AG10803 (cell line): ENCODE results near the gene NEDD4L.

ENCODE experiments used
- DNase-seq: peaks from one replicate; pipeline ENCODE4 v3.0.0; 2010; ENCODE audit warnings: low read depth
- H3K4me3 ChIP-seq: 2 replicates; pipeline ENCODE4 v1.5.1; 2011; ENCODE audit warnings: mild to moderate bottlenecking, low read length, control low read depth
- CTCF ChIP-seq: conservative IDR thresholded peaks from 2 replicates; pipeline ENCODE4 v1.5.1; 2011; ENCODE audit warnings: mild to moderate bottlenecking, low read length, control low read depth, inconsistent platforms

Gene NEDD4L

DNA sequence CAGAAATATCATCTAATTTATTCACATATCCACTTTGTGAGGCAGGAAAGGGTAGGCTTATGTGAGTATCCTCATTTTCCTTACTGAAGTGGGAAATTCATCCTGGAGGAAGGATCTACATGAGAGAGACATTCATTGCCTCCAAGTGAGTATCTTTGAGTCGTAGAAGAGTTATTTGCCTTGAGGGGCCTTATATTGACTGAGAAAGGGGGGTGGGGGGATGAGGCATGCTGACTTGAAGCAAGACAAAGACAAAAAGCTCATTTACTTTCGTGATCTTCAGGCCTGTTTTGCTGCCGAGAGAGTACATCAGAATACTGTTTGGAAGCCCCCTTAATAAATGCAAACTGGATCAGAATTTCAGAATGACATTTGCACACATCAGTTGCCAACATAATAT is 17.6 kb upstream of the NEDD4L start:
- DNase-seq = no peak
- no peak overlapping the region for H3K4me3 ChIP-seq
- TF ChIP-seq CTCF = no peak

DNA sequence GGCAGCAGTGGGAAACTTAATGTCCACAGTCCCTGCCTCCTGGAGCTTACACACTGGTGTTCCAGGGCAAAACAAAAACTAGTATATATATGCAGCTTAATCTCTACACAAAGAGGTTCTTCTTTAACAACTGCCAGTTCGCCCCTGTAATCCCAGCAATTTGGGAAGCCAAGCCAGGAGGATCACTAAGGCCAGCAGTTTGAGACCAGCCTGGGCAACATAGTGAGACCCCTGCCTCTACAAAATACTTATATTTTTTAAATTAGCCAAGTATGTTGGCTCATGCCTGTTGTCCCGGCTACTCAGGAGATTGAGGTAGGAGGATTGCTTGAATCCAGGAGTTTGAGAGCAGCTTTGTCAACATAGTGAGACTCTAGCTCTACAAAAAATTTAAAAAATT is 17.2 kb upstream of the NEDD4L start:
- H3K4me3 ChIP-seq = no peak overlapping the region
- TF ChIP-seq CTCF = no peak
- no peak for DNase-seq

- no peak for TF ChIP-seq CTCF
- DNase-seq = no peak
- no peak overlapping the region for H3K4me3 ChIP-seq
Observed at GRCh38 chr18:58027341-58027740, 16.7 kb upstream of the NEDD4L start.

DNA sequence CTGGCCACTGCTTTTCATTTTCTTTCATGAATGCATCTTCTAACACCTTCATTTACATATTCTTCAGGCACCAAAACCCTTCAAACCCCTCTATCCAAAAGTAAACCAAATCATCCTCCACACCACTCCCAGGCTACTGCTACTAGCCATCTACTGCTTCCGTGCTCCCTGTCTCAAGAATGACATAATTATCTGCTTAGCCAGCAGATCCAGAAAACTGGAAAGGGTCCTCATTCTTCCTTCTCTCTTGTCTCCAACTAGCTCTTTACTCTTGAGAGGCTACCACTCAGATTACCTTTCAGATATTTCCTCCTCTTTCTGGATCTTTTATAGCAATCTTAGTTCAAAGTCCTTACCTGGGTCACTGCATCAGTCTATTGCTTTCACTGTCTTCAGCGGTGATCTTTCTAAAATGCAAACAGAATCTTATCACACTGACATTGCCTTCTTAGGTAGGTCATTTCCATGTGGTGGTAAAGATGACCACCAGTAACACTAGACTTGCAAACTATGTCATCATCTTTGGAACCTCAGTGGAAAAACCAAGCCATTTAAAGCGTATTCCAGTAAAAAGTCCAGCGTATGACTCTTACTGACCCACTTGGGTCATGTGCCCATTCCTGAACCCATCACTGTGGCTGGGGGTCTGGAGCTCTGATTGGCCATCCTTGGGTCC is 15.8 kb upstream of the NEDD4L start:
- H3K4me3 ChIP-seq = no peak overlapping the region
- DNase-seq = no peak
- no peak for TF ChIP-seq CTCF

DNA sequence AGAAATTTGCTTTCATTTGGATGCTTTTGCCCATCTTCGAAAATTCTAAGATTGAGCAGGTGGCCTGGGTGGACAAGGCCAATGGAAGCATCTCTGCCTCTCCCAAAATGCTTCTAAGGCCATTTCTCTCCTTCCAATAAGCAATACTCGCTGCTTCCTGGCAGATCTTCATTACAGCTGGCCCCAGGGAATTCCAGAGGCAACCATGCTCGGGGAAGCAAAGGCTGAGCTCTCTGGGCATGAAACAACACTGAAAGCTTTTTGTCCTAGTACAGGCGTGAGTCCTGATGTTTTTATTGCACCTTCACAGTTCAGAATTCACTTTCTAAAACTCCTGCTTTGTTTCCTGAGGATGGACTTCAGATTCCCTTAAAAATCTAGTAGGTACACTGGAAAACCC is 11.8 kb upstream of the NEDD4L start:
- no peak overlapping the region for H3K4me3 ChIP-seq
- no peak for TF ChIP-seq CTCF
- DNase-seq = no peak

DNA sequence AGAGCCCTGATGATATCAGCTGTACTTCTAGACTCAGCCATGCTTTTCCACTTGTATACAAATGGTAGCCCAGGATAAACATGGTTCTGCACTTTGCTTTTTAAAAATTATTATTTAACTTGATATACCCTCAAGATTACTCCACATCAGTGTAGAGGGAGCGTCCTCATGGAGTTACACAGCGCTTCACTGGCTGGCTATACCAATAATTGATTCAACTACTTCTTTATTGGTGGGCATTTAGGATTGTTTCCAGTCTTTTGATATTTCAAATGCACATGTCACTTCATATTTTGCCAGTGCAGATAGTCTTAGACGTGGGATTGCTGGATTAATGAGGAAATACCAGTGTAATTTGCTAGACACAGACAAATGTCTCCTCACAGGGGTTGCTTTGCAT is 10.8 kb upstream of the NEDD4L start:
- H3K4me3 ChIP-seq = no peak overlapping the region
- TF ChIP-seq CTCF = no peak
- no peak for DNase-seq

- H3K4me3 ChIP-seq = no peak overlapping the region
- no peak for DNase-seq
- no peak for TF ChIP-seq CTCF
Observed at GRCh38 chr18:58034370-58034769, 9.7 kb upstream of the NEDD4L start.
